Activated CD8-positive, alpha-beta T cell treated with anti-CD3 and anti-CD28 coated beads for 36 hours (primary cell): ENCODE measurements around the gene PDIA3. TPM values are rescaled to one million over a fixed set of nuclear protein-coding genes. Genes with fewer than 3 reads are reported as not detected.
A peak's percentile ranks its signal among the peaks of the same experiment; 100 is the strongest.

Experiments
- ATAC-seq: fragments of 200-7000 bp; cut with Tn5 transposase; one replicate; pipeline ENCODE4 v1.10.0; 2021; ENCODE audit warnings: mild to moderate bottlenecking, moderate library complexity
- CTCF ChIA-PET: fragments of 350-600 bp; sonication (Branson Sonifier 250); formaldehyde crosslinking; loops from one replicate; lab custom pipeline; 2021; ENCODE audit warnings: antibody characterized with exemption; lab: Charles Lee
- POLR2A ChIA-PET: fragments of 350-600 bp; sonication (Branson Sonifier 250); formaldehyde crosslinking; loops from one replicate; lab custom pipeline; 2021; ENCODE audit warnings: antibody characterized with exemption; lab: Charles Lee
- DNase-seq: peaks from one replicate; pipeline ENCODE4 v3.0.0-alpha.2; 2020
- H3K27ac Mint-ChIP-seq: one replicate; pipeline ENCODE4 v1.8.0; 2021; ENCODE audit warnings: mild to moderate bottlenecking, mixed read lengths
- H3K27me3 Mint-ChIP-seq: one replicate; pipeline ENCODE4 v1.8.0; 2021; ENCODE audit warnings: mixed read lengths
- H3K36me3 Mint-ChIP-seq: one replicate; pipeline ENCODE4 v1.8.0; 2021; ENCODE audit warnings: low read depth, mixed read lengths
- H3K4me1 Mint-ChIP-seq: one replicate; pipeline ENCODE4 v1.8.0; 2021; ENCODE audit warnings: low read depth, mixed read lengths
- H3K4me3 Mint-ChIP-seq: one replicate; pipeline ENCODE4 v1.8.0; 2021; ENCODE audit warnings: mild to moderate bottlenecking, moderate library complexity, mixed read lengths
- H3K9me3 Mint-ChIP-seq: one replicate; pipeline ENCODE4 v1.8.0; 2021; ENCODE audit warnings: mixed read lengths
- CTCF ChIP-seq: fragments of 200-600 bp; IDR thresholded peaks from one replicate; pipeline ENCODE4 v1.8.0; 2022; ENCODE audit warnings: antibody characterized with exemption, mild to moderate bottlenecking
- intact Hi-C: fragments of 100-400 bp; cut with micrococcal nuclease; formaldehyde crosslinking; loops from one replicate; pipeline ENCODE4 v1.10.0; 2022
- total RNA-seq, 2 experiments: library from RNA; stranded (reverse); gene quantifications; one replicate each; pipeline ENCODE4 v1.2.3, GENCODE V29; 2021

Gene PDIA3
- total RNA-seq, 2 experiments from 2014 or later: 213 to 241 TPM

GRCh38 chr15:43776718-43777266 is 30.6 kb downstream of the PDIA3 start, which contains the start of gene ELL3:
Gene ELL3 (minus strand): TSS chr15:43776966. CDS start chr15:43776901, 65 bp downstream.
- peak within 1 kb of the TSS; percentile 80 for H3K4me3 Mint-ChIP-seq
- H3K27ac Mint-ChIP-seq: peak within 1 kb of the TSS; percentile 95
- peaks cover 29% of the 10 kb centered on the region for H3K36me3 Mint-ChIP-seq
- POLR2A ChIA-PET: interaction anchor here (0.9 to 3.5 kb wide), 16 partner anchors 9 to 942 kb away, joined by 3 to 30 read pairs (median 7); partner anchors contain the start of genes HYPK, MFAP1, PDIA3 and SERF2
- TF ChIP-seq CTCF: no peak
- H3K9me3 Mint-ChIP-seq: no peaks in the 10 kb centered on the region
- H3K27me3 Mint-ChIP-seq: no peaks in the 10 kb centered on the region
- DNase-seq (peak; percentile 81), ATAC-seq (peak; percentile 66)
- intact Hi-C loops: no loop called here
- CTCF ChIA-PET: interaction anchor here (0.6 to 3.0 kb wide), 20 partner anchors 8 to 287 kb away, joined by 3 to 17 read pairs (median 4); partner anchors contain the start of genes HYPK, MFAP1, PDIA3 and SERF2
- H3K4me1 Mint-ChIP-seq: peaks cover 29% of the 10 kb centered on the region

- H3K9me3 Mint-ChIP-seq: no peaks in the 10 kb centered on the region
- DNase-seq (peak; percentile 96), ATAC-seq (peak; percentile 86)
- H3K27ac Mint-ChIP-seq: peak overlapping the region; percentile 95
- ChIA-PET POLR2A (interaction anchor here (0.9 to 3.5 kb wide), 14 partner anchors 9 to 50 kb away, joined by 3 to 30 read pairs (median 8); partner anchors contain the start of genes HYPK, MFAP1, PDIA3 and SERF2), CTCF (interaction anchor here (0.6 to 3.0 kb wide), 21 partner anchors 9 to 288 kb away, joined by 3 to 17 read pairs (median 4); partner anchors contain the start of genes HYPK, MFAP1, PDIA3 and SERF2)
- peaks cover 24% of the 10 kb centered on the region for H3K36me3 Mint-ChIP-seq
- TF ChIP-seq CTCF: peak; percentile 70
- peaks cover 29% of the 10 kb centered on the region for H3K4me1 Mint-ChIP-seq
- no peaks in the 10 kb centered on the region for H3K27me3 Mint-ChIP-seq
- peak overlapping the region; percentile 80 for H3K4me3 Mint-ChIP-seq
- intact Hi-C loops: no loop called here
Observed at GRCh38 chr15:43777267-43777914, 31.2 kb downstream of the PDIA3 start.

- Mint-ChIP-seq H3K36me3 (peaks cover 12% of the 10 kb centered on the region), H3K4me1 (peaks cover 29% of the 10 kb centered on the region), H3K9me3 (no peaks in the 10 kb centered on the region), H3K4me3 (no peak overlapping the region), H3K27ac (peak overlapping the region; percentile 18), H3K27me3 (no peaks in the 10 kb centered on the region)
- ChIA-PET CTCF (interaction anchor here (2.9 to 3.0 kb wide), 2 partner anchors 10 to 22 kb away, joined by 10 to 15 read pairs; partner anchors contain the start of genes HYPK and SERINC4), POLR2A (interaction anchor here (2.9 to 3.4 kb wide), 2 partner anchors 13 to 45 kb away, joined by 15 to 30 read pairs; partner anchors contain the start of genes MFAP1 and SERF2)
- no peak for DNase-seq
- no peak for ATAC-seq
- intact Hi-C loops: no loop called here
- TF ChIP-seq CTCF: no peak
Observed at GRCh38 chr15:43779016-43779415, 32.8 kb downstream of the PDIA3 start.

GRCh38 chr15:43789409-43789808 is 43.2 kb downstream of the PDIA3 start:
- ChIA-PET CTCF (interaction anchor here (0.7 to 3.1 kb wide), 3 partner anchors 9 to 38 kb away, joined by 3 to 16 read pairs (median 7); partner anchors contain the start of gene ELL3), POLR2A (interaction anchor here (1.2 to 2.3 kb wide), 2 partner anchors 12 to 36 kb away, joined by 5 to 9 read pairs; partner anchors contain the start of gene ELL3)
- Mint-ChIP-seq H3K9me3 (no peaks in the 10 kb centered on the region), H3K27me3 (no peaks in the 10 kb centered on the region), H3K4me1 (peaks cover 21% of the 10 kb centered on the region), H3K27ac (no peak overlapping the region), H3K4me3 (no peak overlapping the region), H3K36me3 (peaks cover 20% of the 10 kb centered on the region)
- ATAC-seq: no peak
- intact Hi-C loops: no loop called here
- TF ChIP-seq CTCF: no peak
- no peak for DNase-seq
